Renal pelvis (tissue), 4 donors: Measurements from ENCODE around the gene FNDC8. TPM values are rescaled to one million over a fixed set of nuclear protein-coding genes. Genes with fewer than 3 reads are reported as not detected.
"Not testable (repeated sequence)": the region's sequence is repeated elsewhere in the genome, so short reads cannot be mapped to it uniquely, and the experiment has no call there.

Source experiments
- DNase-seq: peaks from one replicate; pipeline ENCODE4 v3.0.0-alpha.2; 2013
- polyA plus RNA-seq, 3 donors: library from polyadenylated mRNA; unstranded; fragments of 120-200 nt; gene quantifications; one replicate each; pipeline ENCODE4 v1.2.1, GENCODE V29; 2013; ENCODE audit not compliant: insufficient read length in 3 of 3

FNDC8 gene
- polyA plus RNA-seq, 3 donors: 0.11 to 0.32 (median 0.25) TPM

- DNase-seq: peak; percentile 67
Observed at GRCh38 chr17:35141681-35142466, 20.5 kb downstream of the FNDC8 start, which contains the start of gene NLE1. Gene NLE1, minus strand, starts transcription at chr17:35142303. Its CDS starts 28 bp downstream, at chr17:35142275.

DNA sequence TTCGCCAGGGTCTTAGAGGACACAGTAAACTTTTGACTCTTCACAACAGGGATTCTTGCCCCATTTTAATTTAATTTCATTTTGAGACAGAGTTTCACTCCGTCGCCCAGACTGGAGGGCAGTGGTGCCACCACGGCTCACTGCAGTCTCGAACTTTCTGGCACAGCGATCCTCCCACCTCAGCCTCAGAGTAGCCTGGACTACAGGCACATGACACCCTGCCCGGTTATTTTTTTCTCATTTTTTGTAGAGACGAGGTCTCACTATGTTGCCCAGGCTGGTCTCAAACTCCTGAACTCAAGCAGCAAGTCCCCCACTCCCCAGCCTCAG lies 21.0 kb downstream of the FNDC8 start:
- DNase-seq: no peak

- DNase-seq: no peak
Observed at GRCh38 chr17:35144840-35145239, 23.4 kb downstream of the FNDC8 start.

DNA sequence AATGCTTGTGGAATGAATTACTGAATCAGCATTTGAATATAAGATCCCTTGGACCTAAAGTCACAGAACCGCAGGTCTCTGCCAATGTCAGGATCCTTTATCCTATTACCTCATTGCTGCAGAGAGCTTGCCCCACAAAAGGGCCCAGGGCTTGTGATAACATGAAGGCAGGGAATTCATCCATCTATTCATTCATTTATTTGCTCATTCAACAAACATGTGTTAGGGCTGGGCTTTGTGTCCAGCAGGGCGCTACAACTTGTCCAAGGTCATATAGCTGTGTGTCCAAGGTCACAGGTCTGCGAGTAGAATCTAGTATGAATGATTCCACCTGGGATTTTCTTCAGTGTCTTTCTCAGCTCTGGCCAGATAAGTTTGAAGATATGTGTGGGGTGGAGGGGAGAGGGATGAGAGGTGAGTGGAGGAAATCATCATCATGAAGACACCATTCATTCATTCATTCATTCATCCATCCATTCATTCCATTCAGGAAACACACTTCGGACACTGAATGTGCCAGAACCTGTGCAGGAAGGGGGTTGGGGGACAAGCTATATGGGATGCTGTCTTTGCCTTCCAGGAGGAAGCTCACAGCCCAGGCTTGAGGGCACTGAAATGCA lies 24.9 kb downstream of the FNDC8 start:
- DNase-seq: no peak

- DNase-seq: no peak
Observed at GRCh38 chr17:35147375-35147905, 26.0 kb downstream of the FNDC8 start, which contains the start of gene UNC45B. Gene UNC45B, plus strand, starts transcription at chr17:35147817. Its CDS starts 447 bp downstream, at chr17:35148264.

DNA sequence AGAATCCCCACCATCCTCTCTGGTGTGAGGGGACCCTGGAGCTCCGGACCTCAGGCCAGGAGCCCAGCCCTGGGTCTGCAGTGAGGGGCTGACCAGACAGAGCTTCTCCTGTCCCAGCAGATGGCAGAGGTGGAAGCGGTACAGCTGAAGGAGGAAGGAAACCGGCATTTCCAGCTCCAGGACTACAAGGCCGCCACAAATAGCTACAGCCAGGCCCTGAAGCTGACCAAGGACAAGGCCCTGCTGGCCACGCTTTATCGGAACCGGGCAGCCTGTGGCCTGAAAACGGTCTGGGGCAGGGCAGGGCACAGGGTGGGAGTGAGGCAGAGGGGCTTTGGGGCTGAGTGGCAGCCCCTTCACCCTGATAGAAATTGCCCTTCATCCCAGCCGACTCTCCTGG lies 26.7 kb downstream of the FNDC8 start:
- no peak for DNase-seq

- DNase-seq: no peak
Observed at GRCh38 chr17:35149941-35150340, 28.5 kb downstream of the FNDC8 start.

DNA sequence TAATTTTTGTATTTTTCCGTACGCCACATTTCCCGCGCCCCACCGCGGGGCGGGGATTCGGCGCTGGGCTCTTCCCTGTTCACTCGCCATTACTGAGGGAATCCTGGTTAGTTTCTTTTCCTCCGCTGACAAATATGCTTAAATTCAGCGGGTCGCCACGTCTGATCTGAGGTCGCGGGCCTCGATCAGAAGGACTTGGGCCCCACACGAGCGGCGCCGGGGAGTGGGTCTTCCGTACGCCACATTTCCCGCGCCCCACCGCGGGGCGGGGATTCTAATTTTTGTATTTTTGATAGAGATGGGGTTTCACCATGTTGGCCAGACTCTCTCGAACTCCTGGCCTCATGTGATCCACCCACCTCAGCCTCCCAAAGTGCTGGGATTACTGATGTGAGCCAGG lies 29.7 kb downstream of the FNDC8 start:
- DNase-seq: not testable (repeated sequence)

- no peak for DNase-seq
Observed at GRCh38 chr17:35152421-35153140, 31.2 kb downstream of the FNDC8 start.

GRCh38 chr17:35154196-35155165 lies 33.1 kb downstream of the FNDC8 start:
- DNase-seq: no peak

DNA sequence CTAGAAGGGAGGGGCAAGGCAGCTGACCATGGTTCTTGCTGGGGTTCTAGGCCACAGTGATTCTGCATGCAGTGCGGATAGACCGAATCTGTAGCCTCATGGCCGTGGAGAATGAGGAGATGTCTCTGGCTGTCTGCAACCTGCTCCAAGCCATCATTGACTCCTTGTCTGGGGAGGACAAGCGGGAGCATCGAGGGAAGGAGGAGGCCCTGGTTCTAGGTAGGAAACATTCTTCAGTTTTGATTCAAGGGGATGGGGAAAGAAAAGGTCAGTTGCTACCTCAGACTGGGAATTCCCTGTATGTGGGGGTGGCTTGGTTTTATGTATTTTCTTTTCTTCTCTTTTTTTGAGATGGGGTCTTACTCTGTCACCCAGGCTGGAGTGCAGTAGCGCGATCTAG lies 33.8 kb downstream of the FNDC8 start:
- no peak for DNase-seq

DNA sequence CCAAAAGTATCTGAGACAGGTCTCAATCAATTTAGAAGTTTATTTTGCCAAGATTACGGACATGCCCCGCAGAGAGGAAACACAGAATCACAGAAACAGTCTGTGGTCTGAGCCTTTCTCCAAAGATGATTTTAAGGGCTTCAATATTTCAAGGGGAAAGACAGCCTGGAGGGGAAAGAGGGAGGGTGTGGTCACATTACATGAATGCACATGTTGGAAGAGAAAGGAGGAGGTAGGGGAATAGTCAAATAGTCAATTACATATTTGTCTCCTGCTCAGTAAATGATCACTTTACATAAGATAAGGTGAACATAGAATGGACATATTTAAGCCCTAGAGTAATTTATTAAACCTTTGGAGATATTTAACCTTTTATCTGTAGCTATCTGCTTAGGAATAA lies 38.5 kb downstream of the FNDC8 start:
- DNase-seq: no peak

DNA sequence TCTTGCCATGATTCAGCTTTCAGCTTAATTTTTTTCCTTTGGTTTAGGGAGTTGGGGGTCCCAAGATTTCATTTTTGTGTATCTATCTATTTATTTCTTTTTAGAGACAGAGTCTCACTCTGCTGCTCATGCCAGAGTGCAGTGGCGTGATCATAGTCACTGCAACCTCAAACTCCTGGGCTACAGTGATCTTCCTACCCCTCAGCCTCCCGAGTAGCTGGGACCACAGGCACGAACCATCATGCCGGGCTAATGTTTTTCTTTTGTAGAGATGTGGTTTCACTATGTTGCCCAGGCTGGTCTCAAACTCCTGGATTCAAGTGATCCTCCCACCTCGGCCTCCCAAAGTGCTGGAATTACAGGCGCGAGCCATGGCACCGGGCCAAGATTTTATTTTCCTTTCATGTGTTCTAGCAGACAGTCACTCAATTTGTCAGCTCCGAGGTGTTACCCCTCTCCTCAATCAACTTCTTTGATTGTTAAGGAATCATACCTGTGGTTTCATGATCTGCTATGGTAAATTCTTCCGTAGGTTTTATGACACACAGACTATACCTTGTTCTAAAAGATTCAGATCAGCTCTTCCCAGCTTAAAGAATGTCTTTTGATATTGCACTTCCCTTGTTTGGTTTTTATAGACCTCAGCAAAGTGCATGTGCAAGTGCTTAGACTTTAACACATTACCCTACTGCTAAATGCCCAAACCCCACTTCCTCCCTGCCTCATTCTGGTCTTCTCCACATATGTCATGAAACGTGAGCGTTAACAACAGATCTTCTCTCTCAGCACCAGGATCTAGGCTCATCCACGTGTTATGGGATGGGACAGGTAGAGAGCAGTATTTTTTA lies 39.2 kb downstream of the FNDC8 start:
- no peak for DNase-seq

DNA sequence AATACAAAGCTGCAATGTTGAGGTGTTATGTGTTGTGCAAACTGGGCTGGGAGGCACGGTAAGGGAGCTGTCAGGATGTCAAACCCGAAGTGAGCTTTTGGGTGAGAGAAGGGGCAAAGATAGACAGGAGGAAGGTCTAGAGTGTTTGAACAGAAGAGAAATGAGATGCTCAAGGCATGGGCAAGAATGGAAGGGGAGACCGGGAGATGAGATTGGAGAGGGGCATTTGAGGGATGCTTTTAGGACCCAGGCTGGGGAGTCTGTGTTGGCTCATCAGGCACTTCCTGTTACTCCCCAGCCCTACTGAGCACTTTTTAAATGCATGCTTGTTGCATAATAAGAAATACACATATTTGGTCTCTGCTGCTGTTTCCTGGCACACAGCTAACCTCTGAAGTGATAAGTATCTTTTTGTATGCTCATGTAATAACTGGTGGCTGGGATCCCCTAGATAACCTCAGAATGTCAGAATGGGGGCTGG lies 39.9 kb downstream of the FNDC8 start:
- no peak for DNase-seq

DNA sequence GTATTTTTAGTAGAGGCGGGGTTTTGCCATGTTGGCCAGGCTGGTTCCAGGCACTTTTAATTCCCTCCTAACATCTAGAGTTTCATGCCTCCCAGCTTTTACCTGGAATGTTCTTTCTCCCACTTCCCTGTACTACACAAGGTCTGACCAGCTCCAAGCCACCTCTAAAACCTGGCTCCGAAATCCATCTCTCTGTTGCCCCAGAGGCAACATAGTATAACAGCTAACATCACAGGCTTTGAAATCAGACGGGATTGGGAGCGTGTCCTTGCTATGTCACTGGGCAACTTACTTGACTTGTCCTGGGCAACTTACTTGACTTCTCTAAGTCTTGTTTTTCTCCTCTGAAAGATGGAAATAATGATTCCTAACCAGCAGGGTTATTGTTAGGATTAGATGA lies 41.3 kb downstream of the FNDC8 start:
- no peak for DNase-seq

DNA sequence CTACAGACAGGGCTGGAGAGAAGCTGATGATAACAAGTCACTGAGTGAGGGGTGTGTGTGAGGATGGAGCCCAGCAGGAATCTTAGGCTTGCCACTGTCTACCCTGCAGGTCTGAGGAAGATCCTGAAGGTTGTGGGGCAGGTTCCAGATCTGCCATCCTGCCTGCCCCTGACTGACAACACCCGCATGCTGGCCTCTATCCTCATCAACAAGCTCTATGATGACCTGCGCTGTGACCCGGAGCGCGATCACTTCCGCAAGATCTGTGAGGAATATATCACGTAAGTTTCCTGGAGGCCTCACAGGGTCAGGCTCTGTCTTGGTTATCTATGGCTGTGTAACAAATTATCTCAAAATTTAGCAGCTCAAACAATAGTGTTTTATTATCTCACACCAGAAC lies 42.5 kb downstream of the FNDC8 start:
- DNase-seq: no peak

DNA sequence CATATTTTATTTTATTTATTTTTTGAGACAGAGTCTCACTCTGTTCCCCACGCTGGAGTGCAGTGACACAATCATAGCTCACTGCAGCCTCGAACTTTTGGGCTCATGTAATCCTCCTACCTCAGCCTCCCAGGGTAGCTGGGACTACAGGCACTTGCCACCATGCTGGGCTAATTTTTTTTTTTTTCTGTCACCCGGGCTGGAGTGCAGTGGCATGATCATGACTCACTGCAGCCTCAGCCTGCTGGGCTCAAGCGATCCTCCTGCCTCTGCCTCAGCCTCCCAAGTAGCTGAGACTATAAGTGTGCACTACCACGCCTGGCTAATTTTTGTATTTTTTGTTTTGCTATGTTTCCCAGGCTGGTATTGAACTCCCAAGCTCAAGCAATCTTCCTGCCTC lies 43.3 kb downstream of the FNDC8 start:
- DNase-seq: no peak

- DNase-seq: no peak
Observed at GRCh38 chr17:35166526-35166925, 45.1 kb downstream of the FNDC8 start.

DNA sequence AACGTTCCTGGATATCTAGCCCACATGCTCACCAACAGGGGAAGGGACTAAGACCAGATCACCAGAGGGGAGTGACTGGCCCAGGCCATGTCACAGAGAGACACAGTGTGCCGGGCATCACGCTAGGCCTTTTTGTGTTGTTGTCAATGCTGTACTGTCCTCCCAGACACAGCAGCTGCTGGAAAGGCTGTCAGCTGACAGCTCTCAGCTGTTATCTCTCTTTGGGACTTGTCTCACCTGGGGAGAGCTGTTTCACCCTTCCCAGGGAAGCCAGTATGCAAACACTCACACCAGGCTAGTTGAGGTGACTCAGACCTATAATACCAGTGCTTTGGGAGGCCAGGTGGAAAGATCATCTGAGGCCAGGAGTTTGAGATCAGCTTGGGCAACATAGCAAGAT lies 45.6 kb downstream of the FNDC8 start:
- no peak for DNase-seq

DNA sequence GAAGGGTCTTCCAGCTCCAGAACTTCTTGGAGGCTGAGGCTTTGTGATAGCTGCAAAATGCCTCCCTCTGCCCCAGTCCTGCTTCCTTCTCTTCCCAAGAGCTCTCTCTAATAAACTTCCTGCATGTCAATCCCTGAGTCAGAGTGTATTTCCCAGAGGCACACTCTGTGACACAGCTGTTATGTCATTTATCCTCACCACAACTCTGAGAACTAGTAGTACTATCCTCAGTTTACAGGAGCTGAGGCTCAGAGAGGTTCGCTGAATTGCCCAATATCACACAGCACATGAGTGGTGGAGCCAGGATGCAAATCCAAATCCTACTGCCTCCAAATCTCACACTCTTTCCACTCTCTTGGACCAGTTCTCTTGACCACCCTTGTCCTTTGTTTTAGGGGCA lies 46.3 kb downstream of the FNDC8 start:
- DNase-seq: no peak
